ENCODE data around the gene DDX49. TPM values are rescaled to one million over a fixed set of nuclear protein-coding genes. Genes with fewer than 3 reads are reported as not detected.

Gene DDX49
- total and polyA plus RNA-seq, 10 donors: 31.0 to 48.0 (median 36.6) TPM

DNA sequence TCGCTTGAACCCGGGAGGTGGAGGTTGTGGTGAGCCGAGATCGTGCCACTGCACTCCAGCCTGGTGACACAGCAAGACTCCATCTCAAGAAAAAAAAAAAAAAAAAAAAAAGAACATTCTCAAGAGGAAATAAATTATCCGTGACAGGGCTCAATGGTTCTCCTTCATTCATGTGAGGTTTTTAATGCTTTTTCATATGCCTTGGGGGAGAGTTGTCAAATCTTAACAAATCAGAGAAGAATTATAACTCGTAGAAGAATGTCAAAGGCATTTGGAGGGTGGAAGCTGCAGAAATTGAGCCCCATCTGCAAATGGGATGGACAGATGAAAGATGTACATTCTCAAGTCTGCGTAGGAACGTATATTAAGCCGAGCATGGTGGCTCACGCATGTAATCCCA is 56.4 kb downstream of the DDX49 start:
- H3K4me3 ChIP-seq: no peak overlapping the region
- peaks cover 0 to 15% (median 0%) of the 10 kb centered on the region in 7 donors for H3K27me3 ChIP-seq (replicated peaks in 1 of 7)
- intact Hi-C loops (cut with DNase I; ENCODE audit: low total_unique reads): no loop called here
- WGBS, 5 donors: 65 to 80% (median 69%) methylated on average over 10 of the region's 10 CpGs
- no peaks in the 10 kb centered on the region for H3K9me3 ChIP-seq
- no peaks in the 10 kb centered on the region for H3K36me3 ChIP-seq
- no peak for DNase-seq
- TF ChIP-seq POLR2A (IDR thresholded peaks at IDR 0.05) (no peak), POLR2AphosphoS5 (IDR thresholded peaks at IDR 0.05) (no peak)
- TF ChIP-seq, protein P1, sequence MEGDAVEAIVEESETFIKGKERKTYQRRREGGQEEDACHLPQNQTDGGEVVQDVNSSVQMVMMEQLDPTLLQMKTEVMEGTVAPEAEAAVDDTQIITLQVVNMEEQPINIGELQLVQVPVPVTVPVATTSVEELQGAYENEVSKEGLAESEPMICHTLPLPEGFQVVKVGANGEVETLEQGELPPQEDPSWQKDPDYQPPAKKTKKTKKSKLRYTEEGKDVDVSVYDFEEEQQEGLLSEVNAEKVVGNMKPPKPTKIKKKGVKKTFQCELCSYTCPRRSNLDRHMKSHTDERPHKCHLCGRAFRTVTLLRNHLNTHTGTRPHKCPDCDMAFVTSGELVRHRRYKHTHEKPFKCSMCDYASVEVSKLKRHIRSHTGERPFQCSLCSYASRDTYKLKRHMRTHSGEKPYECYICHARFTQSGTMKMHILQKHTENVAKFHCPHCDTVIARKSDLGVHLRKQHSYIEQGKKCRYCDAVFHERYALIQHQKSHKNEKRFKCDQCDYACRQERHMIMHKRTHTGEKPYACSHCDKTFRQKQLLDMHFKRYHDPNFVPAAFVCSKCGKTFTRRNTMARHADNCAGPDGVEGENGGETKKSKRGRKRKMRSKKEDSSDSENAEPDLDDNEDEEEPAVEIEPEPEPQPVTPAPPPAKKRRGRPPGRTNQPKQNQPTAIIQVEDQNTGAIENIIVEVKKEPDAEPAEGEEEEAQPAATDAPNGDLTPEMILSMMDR (IDR thresholded peaks at IDR 0.05 in 8 of 11, conservative IDR thresholded peaks at IDR 0.05 in 3 of 11): no peak
- H3K4me1 ChIP-seq: peaks cover 0 to 51% (median 21%) of the 10 kb centered on the region in 6 donors
- H3K27ac ChIP-seq: no peak overlapping the region

Other genes with a start within 250 kb of the DDX49 start
- gene CRTC1, start 236.0 kb upstream of the DDX49 start, total RNA-seq: 10 to 100 TPM in 3 of 7 donors, 1 to 10 TPM in 4; 4.7 to 15.7 (median 8.8) TPM
- gene CRTC1, start 236.0 kb upstream of the DDX49 start, polyA plus RNA-seq: 10 to 100 TPM in 1 of 3 donors, 1 to 10 TPM in 2; 3.1 to 11.3 (median 6.4) TPM
- gene COMP, start 128.4 kb upstream of the DDX49 start, total RNA-seq: not detected
- gene COMP, start 128.4 kb upstream of the DDX49 start, polyA plus RNA-seq: 1 to 10 TPM in 1 of 3 donors, under 1 TPM in 2; 0.04 to 1.0 (median 0.13) TPM
- gene UPF1, start 87.8 kb upstream of the DDX49 start, total RNA-seq: 100 to 1,000 TPM in 1 of 7 donors, 10 to 100 TPM in 6; 81.3 to 161 (median 87.7) TPM
- 10 to 100 TPM; 31.2 to 63.5 (median 34.8) TPM for gene UPF1, start 87.8 kb upstream of the DDX49 start, polyA plus RNA-seq
- gene CERS1, start 23.6 kb upstream of the DDX49 start, total RNA-seq: under 1 TPM in 4 of 7 donors, not detected in 3; 0.16 to 0.50 (median 0.40) TPM
- gene CERS1, start 23.6 kb upstream of the DDX49 start, polyA plus RNA-seq: under 1 TPM in 2 of 3 donors, not detected in 1; 0.06 to 0.45 TPM
- gene COPE, start 328 bp upstream of the DDX49 start, total RNA-seq: 100 to 1,000 TPM; 135 to 261 (median 158) TPM
- gene COPE, start 328 bp upstream of the DDX49 start, polyA plus RNA-seq: 100 to 1,000 TPM; 164 to 248 (median 196) TPM
- 100 to 1,000 TPM in 2 of 7 donors, 10 to 100 TPM in 5; 23.0 to 197 (median 80.0) TPM for gene HOMER3, start 21.5 kb downstream of the DDX49 start, total RNA-seq
- 100 to 1,000 TPM in 2 of 3 donors, 10 to 100 TPM in 1; 22.4 to 279 (median 148) TPM for gene HOMER3, start 21.5 kb downstream of the DDX49 start, polyA plus RNA-seq
- gene SUGP2, start 113.8 kb downstream of the DDX49 start, total RNA-seq: 100 to 1,000 TPM in 2 of 7 donors, 10 to 100 TPM in 5; 55.7 to 109 (median 79.1) TPM
- 100 to 1,000 TPM in 2 of 3 donors, 10 to 100 TPM in 1; 54.5 to 127 (median 106) TPM for gene SUGP2, start 113.8 kb downstream of the DDX49 start, polyA plus RNA-seq
- 10 to 100 TPM; 17.2 to 27.4 (median 18.7) TPM for gene ARMC6, start 113.9 kb downstream of the DDX49 start, total RNA-seq
- gene ARMC6, start 113.9 kb downstream of the DDX49 start, polyA plus RNA-seq: 10 to 100 TPM; 25.8 to 29.0 (median 28.5) TPM
- gene SLC25A42, start 144.3 kb downstream of the DDX49 start, total RNA-seq: 10 to 100 TPM; 12.5 to 25.3 (median 16.8) TPM
- 10 to 100 TPM in 2 of 3 donors, 1 to 10 TPM in 1; 9.7 to 11.6 (median 10.6) TPM for gene SLC25A42, start 144.3 kb downstream of the DDX49 start, polyA plus RNA-seq
- 10 to 100 TPM; 15.1 to 21.9 (median 18.4) TPM for gene TMEM161A, start 218.8 kb downstream of the DDX49 start, total RNA-seq
- gene TMEM161A, start 218.8 kb downstream of the DDX49 start, polyA plus RNA-seq: 10 to 100 TPM; 17.0 to 31.7 (median 26.2) TPM